ENCODE measurements around the gene SLC25A39. TPM values are rescaled to one million over a fixed set of nuclear protein-coding genes. Genes with fewer than 3 reads are reported as not detected.

SLC25A39 gene
- total and polyA plus RNA-seq, 2 of the 13 experiments (the other 11 are each of a cell fraction or from before 2014, with no cell fraction given) = 144 to 151 TPM

GRCh38 chr17:44350733-44351226 lies 26.2 kb upstream of the SLC25A39 start (continued):
- TF ChIP-seq IRF9 (CRISPR knock-in tag; IDR thresholded peaks at IDR 0.05; ENCODE audit: borderline replicate concordance) (0 out of 2 replicates have a peak, but pooled peaks have one; percentile 27), SNAI1 (CRISPR knock-in tag; IDR thresholded peaks at IDR 0.05; ENCODE audit: borderline replicate concordance) (no peak), SIN3A (IDR thresholded peaks at IDR 0.05; ENCODE audit: borderline replicate concordance, low read depth, low read length) (no peak), MED8 (CRISPR knock-in tag; IDR thresholded peaks at IDR 0.05; ENCODE audit: insufficient replicate concordance) (no peak), ZNF768 (CRISPR knock-in tag; IDR thresholded peaks at IDR 0.05) (peak; percentile 49; the same call in 1 of the 2 replicates), KLF12 (CRISPR knock-in tag; IDR thresholded peaks at IDR 0.05; ENCODE audit: borderline replicate concordance) (no peak), SMYD3 (CRISPR knock-in tag; IDR thresholded peaks at IDR 0.05) (no peak), DNMT1 (CRISPR knock-in tag; IDR thresholded peaks at IDR 0.05) (no peak), USF2 (IDR thresholded peaks at IDR 0.05; ENCODE audit: low read depth, low read length) (no peak), USF2 (CRISPR knock-in tag; IDR thresholded peaks at IDR 0.05; ENCODE audit: borderline replicate concordance) (no peak), TBP (CRISPR knock-in tag; IDR thresholded peaks at IDR 0.05) (no peak), NRL (CRISPR knock-in tag; IDR thresholded peaks at IDR 0.05; ENCODE audit: borderline replicate concordance) (no peak), AHDC1 (CRISPR knock-in tag; IDR thresholded peaks at IDR 0.05; ENCODE audit: borderline replicate concordance) (no peak), MED1 (CRISPR knock-in tag; IDR thresholded peaks at IDR 0.05) (peak; percentile 38; the same call in 1 of the 2 replicates), DRAP1 (CRISPR knock-in tag; IDR thresholded peaks at IDR 0.05) (no peak), HINFP (CRISPR knock-in tag; IDR thresholded peaks at IDR 0.05; ENCODE audit: low read depth) (no peak)
